WERI-Rb-1 (cell line): ENCODE measurements around the gene UCN2.
"Not testable (repeated sequence)": the region's sequence is repeated elsewhere in the genome, so short reads cannot be mapped to it uniquely, and the experiment has no call there.

Source experiments
- DNase-seq: peaks from one replicate; pipeline ENCODE4 v3.0.0-alpha.2; 2020
- H3K27ac ChIP-seq: fragments of 250-450 bp; sonication (Bioruptor Pico); 2 replicates; pipeline ENCODE4 v1.5.1; 2020; ENCODE audit warnings: mild to moderate bottlenecking, moderate library complexity
- H3K27me3 ChIP-seq: fragments of 250-450 bp; sonication (Bioruptor Pico); 2 replicates; pipeline ENCODE4 v1.5.1; 2021; ENCODE audit warnings: mild to moderate bottlenecking, low read depth, moderate library complexity; ENCODE audit not compliant: insufficient read depth, severe bottlenecking
- H3K36me3 ChIP-seq: fragments of 250-450 bp; sonication (Bioruptor Pico); 2 replicates; pipeline ENCODE4 v1.5.1; 2020; ENCODE audit warnings: mild to moderate bottlenecking, moderate library complexity
- H3K4me3 ChIP-seq: 2 replicates; pipeline ENCODE4 v1.5.1; 2011; ENCODE audit warnings: low read depth, mild to moderate bottlenecking, control low read depth, low read length
- H3K9me3 ChIP-seq: fragments of 250-450 bp; sonication (Bioruptor Pico); 2 replicates; pipeline ENCODE4 v1.5.1; 2021; ENCODE audit warnings: mild to moderate bottlenecking, moderate library complexity; ENCODE audit not compliant: severe bottlenecking
- CTCF ChIP-seq: IDR thresholded peaks from 2 replicates; pipeline ENCODE4 v1.5.1; 2011; ENCODE audit warnings: low read depth, mild to moderate bottlenecking, control low read depth, inconsistent platforms, low read length

UCN2 gene

GRCh38 chr3:48536116-48536515, 27.5 kb downstream of the UCN2 start:
- H3K27ac ChIP-seq = no peak overlapping the region
- H3K4me3 ChIP-seq = no peak overlapping the region
- peaks cover 35% of the 10 kb centered on the region for H3K36me3 ChIP-seq
- TF ChIP-seq CTCF = no peak
- H3K9me3 ChIP-seq = no peaks in the 10 kb centered on the region
- DNase-seq = no peak
- H3K27me3 ChIP-seq = no peaks in the 10 kb centered on the region

DNA sequence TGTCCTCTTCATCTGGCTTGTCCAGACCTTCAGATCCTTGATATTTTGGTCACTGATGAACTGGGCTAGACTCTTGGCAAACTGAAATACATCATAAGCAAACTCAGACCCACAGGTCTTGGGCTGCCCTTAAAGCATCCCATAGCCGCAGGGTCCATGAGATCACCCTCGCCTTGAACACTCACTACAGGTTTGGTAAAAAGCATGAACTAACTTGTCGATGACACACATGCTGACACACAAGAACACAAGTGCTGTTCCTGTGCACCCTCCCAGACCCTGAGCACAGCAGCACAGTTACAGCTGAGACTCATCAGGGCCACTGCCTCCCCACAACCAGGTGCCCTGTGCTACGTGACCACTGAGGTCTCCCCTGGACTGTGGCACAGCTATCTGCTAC, 28.0 kb downstream of the UCN2 start:
- Histone ChIP-seq H3K27ac (no peak overlapping the region), H3K9me3 (no peaks in the 10 kb centered on the region), H3K36me3 (peaks cover 38% of the 10 kb centered on the region), H3K4me3 (no peak overlapping the region), H3K27me3 (no peaks in the 10 kb centered on the region)
- DNase-seq = no peak
- TF ChIP-seq CTCF = no peak

- no peak for TF ChIP-seq CTCF
- no peaks in the 10 kb centered on the region for H3K27me3 ChIP-seq
- H3K9me3 ChIP-seq = no peaks in the 10 kb centered on the region
- peaks cover 41% of the 10 kb centered on the region for H3K36me3 ChIP-seq
- DNase-seq = no peak
- H3K27ac ChIP-seq = no peak overlapping the region
- no peak overlapping the region for H3K4me3 ChIP-seq
Measured at GRCh38 chr3:48532977-48533337, 30.6 kb downstream of the UCN2 start.

DNA sequence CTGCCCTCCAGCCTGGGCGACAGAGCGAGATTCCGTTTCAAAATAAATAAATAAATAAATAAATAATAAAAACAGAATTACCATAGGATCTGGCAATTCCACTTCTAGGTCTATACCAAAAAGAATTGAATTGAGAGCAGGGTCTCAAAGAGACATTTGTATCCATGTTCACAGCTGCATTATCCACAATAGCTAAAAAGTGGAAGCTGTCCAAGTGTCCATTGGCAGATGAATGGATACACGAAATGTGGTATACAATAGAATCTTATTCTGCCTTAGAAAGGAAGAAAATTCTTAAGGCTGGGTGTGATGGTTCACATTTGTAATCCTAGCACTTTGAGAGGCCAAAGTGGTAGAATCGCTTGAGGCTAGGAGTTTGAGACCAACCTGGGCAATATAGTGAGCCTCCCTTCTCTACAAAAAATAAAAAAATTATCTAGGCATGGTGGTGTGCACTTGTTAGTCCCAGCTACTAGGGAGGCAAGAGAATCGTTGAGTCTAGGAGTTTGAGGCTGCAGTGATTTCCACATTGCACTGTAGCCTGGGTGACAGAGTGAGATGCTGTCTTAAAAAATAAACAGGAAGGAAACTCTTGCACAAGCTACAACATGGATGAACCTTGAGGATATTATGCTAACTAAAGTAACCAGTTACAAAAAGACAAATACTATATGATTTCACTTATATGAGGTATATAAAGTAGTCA, 31.2 kb downstream of the UCN2 start:
- Histone ChIP-seq H3K27ac (no peak overlapping the region), H3K4me3 (no peak overlapping the region), H3K27me3 (no peaks in the 10 kb centered on the region), H3K36me3 (peaks cover 38% of the 10 kb centered on the region), H3K9me3 (no peaks in the 10 kb centered on the region)
- no peak for DNase-seq
- no peak for TF ChIP-seq CTCF

DNA sequence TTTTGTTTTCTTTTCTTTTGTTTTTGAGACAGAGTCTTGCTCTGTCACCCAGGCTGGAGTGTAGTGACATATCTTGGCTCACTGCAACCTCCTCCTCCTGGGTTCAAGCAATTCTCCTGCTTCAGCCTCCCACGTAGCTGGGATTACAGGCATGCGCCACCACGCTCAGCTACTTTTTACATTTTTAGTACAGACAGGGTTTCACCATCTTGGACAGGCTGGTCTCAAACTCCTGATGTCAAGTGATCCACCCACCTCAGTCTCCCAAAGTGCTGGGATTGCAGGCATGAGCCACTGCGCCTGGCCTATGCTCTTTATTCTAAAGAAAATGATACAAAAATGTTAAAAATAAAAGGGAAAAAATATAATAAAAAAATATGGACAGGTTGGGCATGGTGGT, 32.9 kb downstream of the UCN2 start:
- H3K27ac ChIP-seq, DNase-seq, H3K9me3 ChIP-seq, H3K4me3 ChIP-seq, H3K27me3 ChIP-seq: not testable (repeated sequence)
- peaks cover 28% of the 10 kb centered on the region for H3K36me3 ChIP-seq

DNA sequence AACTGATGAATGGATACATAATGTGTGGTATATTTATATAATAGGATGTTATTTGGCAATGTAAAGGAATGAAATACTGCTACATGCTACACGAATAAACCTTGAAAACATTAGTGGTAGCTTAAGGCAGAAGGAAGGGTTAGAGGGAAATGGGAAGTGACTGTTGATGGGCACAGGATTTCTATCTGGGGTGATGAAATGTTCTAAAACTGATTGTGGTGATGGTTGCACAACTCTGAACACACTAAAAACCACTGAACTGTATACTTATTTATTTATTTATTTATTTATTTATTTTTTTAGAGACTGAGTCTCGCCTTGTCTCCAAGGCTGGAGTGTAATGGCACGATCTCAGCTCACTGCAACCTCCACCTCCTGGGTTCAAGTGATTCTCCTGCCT, 34.8 kb downstream of the UCN2 start:
- Histone ChIP-seq H3K4me3 (no peak overlapping the region), H3K27me3 (no peaks in the 10 kb centered on the region), H3K9me3 (no peaks in the 10 kb centered on the region), H3K27ac (no peak overlapping the region), H3K36me3 (peaks cover 14% of the 10 kb centered on the region)
- no peak for TF ChIP-seq CTCF
- no peak for DNase-seq
